Measurements from ENCODE around the gene TEKT5.
"Not testable (repeated sequence)": the region's sequence is repeated elsewhere in the genome, so short reads cannot be mapped to it uniquely, and the experiment has no call there.

The TEKT5 gene

GRCh38 chr16:10652730-10653590, 41.8 kb downstream of the TEKT5 start:
- no peak for TF ChIP-seq CTCF (conservative IDR thresholded peaks at IDR 0.05; ENCODE audit: low read length)
- no peak for DNase-seq (ENCODE audit: low read depth)
- H3K4me3 ChIP-seq (ENCODE audit: low read length): no peak overlapping the region

GRCh38 chr16:10649098-10649497, 45.6 kb downstream of the TEKT5 start:
- not testable (repeated sequence) for H3K4me3 ChIP-seq (ENCODE audit: low read length); DNase-seq (ENCODE audit: low read depth)

GRCh38 chr16:10647721-10648296, 46.9 kb downstream of the TEKT5 start:
- no peak for TF ChIP-seq CTCF (conservative IDR thresholded peaks at IDR 0.05; ENCODE audit: low read length)
- no peak overlapping the region for H3K4me3 ChIP-seq (ENCODE audit: low read length)
- no peak for DNase-seq (ENCODE audit: low read depth)

GRCh38 chr16:10647264-10647720, 47.4 kb downstream of the TEKT5 start:
- no peak for TF ChIP-seq CTCF (conservative IDR thresholded peaks at IDR 0.05; ENCODE audit: low read length)
- DNase-seq (ENCODE audit: low read depth): no peak
- no peak overlapping the region for H3K4me3 ChIP-seq (ENCODE audit: low read length)

- H3K4me3 ChIP-seq (ENCODE audit: low read length): no peak overlapping the region
- no peak for DNase-seq (ENCODE audit: low read depth)
- no peak for TF ChIP-seq CTCF (conservative IDR thresholded peaks at IDR 0.05; ENCODE audit: low read length)
These were observed 48.0 kb downstream of the TEKT5 start for GRCh38 chr16:10646581-10647263.

- no peak for DNase-seq (ENCODE audit: low read depth)
- TF ChIP-seq CTCF (conservative IDR thresholded peaks at IDR 0.05; ENCODE audit: low read length): no peak
- no peak overlapping the region for H3K4me3 ChIP-seq (ENCODE audit: low read length)
These were observed 48.5 kb downstream of the TEKT5 start for GRCh38 chr16:10646228-10646580.

GRCh38 chr16:10644092-10644491, 50.6 kb downstream of the TEKT5 start:
- DNase-seq (ENCODE audit: low read depth): no peak
- no peak overlapping the region for H3K4me3 ChIP-seq (ENCODE audit: low read length)
- TF ChIP-seq CTCF (conservative IDR thresholded peaks at IDR 0.05; ENCODE audit: low read length): no peak

Data from AG10803 (cell line).